ENCODE measurements around the gene KRT84. TPM values are rescaled to one million over a fixed set of nuclear protein-coding genes. Genes with fewer than 3 reads are reported as not detected.
A peak's percentile ranks its signal among the peaks of the same experiment; 100 is the strongest.

KRT84 gene
- total RNA-seq, 2 donors from 2014 or later = not detected

DNA sequence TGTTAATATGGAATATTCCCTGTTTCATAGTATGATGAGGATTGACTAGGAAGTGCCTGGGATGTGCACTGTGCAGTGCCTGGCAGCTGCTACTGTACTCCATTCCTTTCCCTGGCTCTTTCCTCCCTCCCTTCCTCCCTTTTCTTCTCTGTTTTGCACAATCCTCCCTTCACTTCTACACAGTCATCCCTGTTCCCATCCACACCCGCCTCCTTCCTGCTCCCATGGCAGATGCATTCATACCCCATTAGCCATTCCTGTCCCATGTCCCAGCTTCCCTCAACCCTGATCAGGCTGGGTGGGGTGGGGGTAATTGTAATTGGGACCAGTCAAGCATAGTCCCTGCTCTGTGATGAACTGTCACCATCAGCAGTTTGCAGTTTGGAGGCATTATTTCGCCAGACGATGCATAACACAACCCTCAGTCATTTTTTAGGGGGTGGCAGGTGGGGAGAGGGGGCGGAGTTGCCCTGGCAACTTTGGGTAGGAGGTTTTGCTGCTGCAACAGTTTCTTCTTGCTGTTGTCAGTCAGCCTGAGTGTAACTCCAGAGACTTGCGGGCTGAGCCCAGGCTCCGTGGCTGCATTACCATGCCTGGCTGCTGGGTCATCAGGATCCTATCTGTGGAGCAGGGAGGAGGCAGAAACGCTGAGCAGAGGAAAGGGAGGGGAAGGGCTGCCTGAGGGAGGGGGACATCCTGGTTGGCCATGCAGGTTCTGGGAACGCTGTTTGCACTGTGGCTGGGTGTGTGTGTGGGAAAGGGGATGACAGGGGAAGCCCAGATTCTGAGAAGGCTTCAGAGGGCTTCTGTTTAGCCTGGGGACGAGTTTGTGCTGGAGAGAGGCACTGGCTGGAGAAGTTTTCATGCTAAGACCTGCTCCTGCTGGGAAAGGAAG is 4.1 kb upstream of the KRT84 start:
- Mint-ChIP-seq H3K27me3 (peaks cover 0 to 8% of the 10 kb centered on the region in 2 donors), H3K4me3 (no peak overlapping the region), H3K36me3 (no peaks in the 10 kb centered on the region), H3K4me1 (ENCODE audit: low read depth in 2 of 2) (no peaks in the 10 kb centered on the region), H3K9me3 (no peaks in the 10 kb centered on the region), H3K27ac (no peak overlapping the region)
- DNase-seq (ENCODE audit: low spot score) (no peak), ATAC-seq (no peak)

GRCh38 chr12:52387859-52388258 is 2.4 kb upstream of the KRT84 start:
- H3K27ac Mint-ChIP-seq = no peak overlapping the region
- peaks cover 0 to 11% of the 10 kb centered on the region in 2 donors for H3K27me3 Mint-ChIP-seq
- H3K36me3 Mint-ChIP-seq = no peaks in the 10 kb centered on the region
- DNase-seq (ENCODE audit: low spot score) (no peak), ATAC-seq (no peak)
- peaks cover 3% of the 10 kb centered on the region in 2 donors for H3K4me1 Mint-ChIP-seq (ENCODE audit: low read depth in 2 of 2)
- no peaks in the 10 kb centered on the region for H3K9me3 Mint-ChIP-seq
- H3K4me3 Mint-ChIP-seq = no peak overlapping the region

DNA sequence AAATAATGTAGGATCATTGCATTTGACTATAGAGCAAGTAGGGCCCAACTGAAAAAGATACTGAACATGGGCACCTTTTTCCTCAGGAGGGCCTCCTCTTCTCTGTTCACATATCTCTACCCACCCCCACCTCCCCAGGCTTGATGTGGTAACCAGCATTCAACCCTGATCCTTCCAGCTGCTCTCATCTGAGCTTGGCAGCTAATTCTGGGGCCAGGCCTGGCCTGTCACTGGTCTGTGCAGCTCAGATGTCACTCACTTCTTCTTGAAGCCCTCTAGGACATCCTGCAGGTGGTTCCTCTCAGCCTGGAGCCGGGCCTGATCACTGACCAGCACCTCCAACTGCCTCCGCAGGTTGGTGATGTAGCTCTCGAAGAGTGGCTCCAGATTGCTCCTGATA is 2.1 kb downstream of the KRT84 start:
- DNase-seq (ENCODE audit: low spot score) (no peak), ATAC-seq (no peak)
- Mint-ChIP-seq H3K36me3 (no peaks in the 10 kb centered on the region), H3K9me3 (no peaks in the 10 kb centered on the region), H3K4me3 (no peak overlapping the region), H3K4me1 (ENCODE audit: low read depth in 2 of 2) (peaks cover 6% of the 10 kb centered on the region in 2 donors), H3K27ac (no peak overlapping the region), H3K27me3 (peaks cover 0 to 12% of the 10 kb centered on the region in 2 donors)

DNA sequence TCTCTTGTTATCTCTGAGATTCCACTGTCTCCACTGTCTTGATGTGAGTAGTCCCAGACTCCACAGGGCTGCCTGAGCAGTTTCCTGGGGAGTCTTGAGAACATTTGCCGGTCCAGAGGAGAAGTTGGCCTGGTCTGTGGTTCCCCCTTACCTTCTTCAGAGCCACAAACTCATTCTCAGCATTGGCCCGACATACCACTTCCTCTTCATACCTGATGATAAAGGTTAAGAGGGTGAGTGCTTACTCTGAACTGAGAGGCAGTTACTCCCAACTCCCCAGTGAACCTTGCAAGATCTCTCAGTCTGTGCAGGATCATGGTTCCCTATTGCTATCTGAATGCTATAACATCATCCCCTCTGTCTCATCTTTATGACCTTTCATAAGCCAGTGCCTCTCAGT is 2.6 kb downstream of the KRT84 start:
- H3K9me3 Mint-ChIP-seq = no peaks in the 10 kb centered on the region
- H3K27ac Mint-ChIP-seq = no peak overlapping the region
- no peak for ATAC-seq
- H3K4me3 Mint-ChIP-seq = no peak overlapping the region
- H3K27me3 Mint-ChIP-seq = peaks cover 0 to 12% of the 10 kb centered on the region in 2 donors
- peaks cover 6% of the 10 kb centered on the region in 2 donors for H3K4me1 Mint-ChIP-seq (ENCODE audit: low read depth in 2 of 2)
- H3K36me3 Mint-ChIP-seq = no peaks in the 10 kb centered on the region
- DNase-seq (ENCODE audit: low spot score) = no peak

- H3K27me3 Mint-ChIP-seq = peaks cover 0 to 19% of the 10 kb centered on the region in 2 donors
Observed at GRCh38 chr12:52381206-52381605, 4.2 kb downstream of the KRT84 start.

GRCh38 chr12:52380271-52380694 is 5.2 kb downstream of the KRT84 start:
- Mint-ChIP-seq H3K4me3 (no peak overlapping the region), H3K27me3 (peaks cover 0 to 19% of the 10 kb centered on the region in 2 donors), H3K4me1 (ENCODE audit: low read depth in 2 of 2) (peaks cover 6% of the 10 kb centered on the region in 2 donors), H3K9me3 (no peaks in the 10 kb centered on the region), H3K36me3 (no peaks in the 10 kb centered on the region), H3K27ac (no peak overlapping the region)
- no peak for DNase-seq (ENCODE audit: low spot score)
- ATAC-seq = no peak

More at GRCh38 chr12:52381206-52381605, 4.2 kb downstream of the KRT84 start:
- peak overlapping the region in 1 of 2 donors; percentile 7 for H3K27ac Mint-ChIP-seq
- peaks cover 6% of the 10 kb centered on the region in 2 donors for H3K4me1 Mint-ChIP-seq (ENCODE audit: low read depth in 2 of 2)
- H3K36me3 Mint-ChIP-seq = no peaks in the 10 kb centered on the region
- no peak overlapping the region for H3K4me3 Mint-ChIP-seq
- no peak for ATAC-seq
- no peak for DNase-seq (ENCODE audit: low spot score)
- H3K9me3 Mint-ChIP-seq = no peaks in the 10 kb centered on the region

DNA sequence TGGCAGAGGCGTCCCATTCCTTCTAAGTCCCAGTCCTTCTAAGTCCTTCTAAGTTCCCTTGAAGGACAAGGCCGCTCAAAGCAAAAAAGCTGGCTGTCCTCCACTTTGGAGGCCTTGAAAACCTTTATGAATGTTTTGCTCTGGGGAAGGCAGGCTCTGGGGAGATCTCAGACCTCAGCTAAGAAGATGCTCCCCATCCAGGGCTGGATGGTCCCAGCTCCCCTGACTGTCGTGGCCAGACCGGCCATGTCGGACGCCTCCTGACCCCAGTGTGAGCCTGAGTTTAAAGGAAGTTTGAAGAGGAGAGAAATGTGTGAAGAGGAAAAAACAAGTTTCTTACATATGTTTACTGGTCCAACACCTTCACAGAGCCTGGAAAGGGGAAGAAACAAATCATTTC is 5.9 kb downstream of the KRT84 start:
- H3K4me1 Mint-ChIP-seq (ENCODE audit: low read depth in 2 of 2) = peaks cover 6% of the 10 kb centered on the region in 2 donors
- H3K27ac Mint-ChIP-seq = no peak overlapping the region
- no peaks in the 10 kb centered on the region for H3K36me3 Mint-ChIP-seq
- ATAC-seq = no peak
- H3K9me3 Mint-ChIP-seq = no peaks in the 10 kb centered on the region
- no peak for DNase-seq (ENCODE audit: low spot score)
- H3K4me3 Mint-ChIP-seq = no peak overlapping the region
- H3K27me3 Mint-ChIP-seq = peaks cover 0 to 19% of the 10 kb centered on the region in 2 donors

- no peak overlapping the region for H3K4me3 Mint-ChIP-seq
- DNase-seq (ENCODE audit: low spot score) (no peak), ATAC-seq (no peak)
- no peaks in the 10 kb centered on the region for H3K9me3 Mint-ChIP-seq
- peaks cover 0 to 19% of the 10 kb centered on the region in 2 donors for H3K27me3 Mint-ChIP-seq
- no peak overlapping the region for H3K27ac Mint-ChIP-seq
- peaks cover 4% of the 10 kb centered on the region for H3K36me3 Mint-ChIP-seq
- peaks cover 5% of the 10 kb centered on the region in 2 donors for H3K4me1 Mint-ChIP-seq (ENCODE audit: low read depth in 2 of 2)
Observed at GRCh38 chr12:52378091-52378490, 7.4 kb downstream of the KRT84 start.

DNA sequence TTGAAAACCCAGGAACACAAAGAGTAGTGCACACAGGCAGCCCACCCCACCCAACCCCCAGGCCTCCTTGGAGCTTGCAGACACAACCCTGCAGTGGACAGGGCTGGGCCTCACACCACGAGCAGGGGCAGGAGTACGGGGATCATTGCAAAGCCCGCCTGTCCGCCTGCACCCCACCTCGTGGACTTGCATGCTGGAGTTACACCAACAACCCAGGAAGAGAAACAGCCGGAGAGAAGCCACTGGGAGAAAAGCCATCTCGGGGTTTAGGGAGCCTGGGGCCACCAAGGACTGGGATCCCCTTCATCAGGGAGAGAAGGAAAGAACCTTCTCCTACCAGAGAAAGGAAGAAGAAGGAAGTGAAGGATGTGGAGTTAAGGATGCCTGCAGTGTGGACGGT is 8.2 kb downstream of the KRT84 start:
- H3K27me3 Mint-ChIP-seq = peaks cover under 1 to 17% of the 10 kb centered on the region in 2 donors
- H3K36me3 Mint-ChIP-seq = peaks cover 4% of the 10 kb centered on the region
- no peaks in the 10 kb centered on the region for H3K4me1 Mint-ChIP-seq (ENCODE audit: low read depth in 2 of 2)
- no peak overlapping the region for H3K27ac Mint-ChIP-seq
- H3K9me3 Mint-ChIP-seq = no peaks in the 10 kb centered on the region
- no peak for ATAC-seq
- H3K4me3 Mint-ChIP-seq = no peak overlapping the region
- no peak for DNase-seq (ENCODE audit: low spot score)

GRCh38 chr12:52372216-52373154 is 13.0 kb downstream of the KRT84 start:
- peak in 1 of 2 donors; percentile 62 for ATAC-seq
- H3K36me3 Mint-ChIP-seq = peaks cover 4% of the 10 kb centered on the region
- H3K4me1 Mint-ChIP-seq (ENCODE audit: low read depth in 2 of 2) = no peaks in the 10 kb centered on the region
- H3K4me3 Mint-ChIP-seq = no peak overlapping the region
- no peak overlapping the region for H3K27ac Mint-ChIP-seq
- DNase-seq (ENCODE audit: low spot score) = peak; percentile 67
- peaks cover 32 to 33% of the 10 kb centered on the region in 2 donors for H3K27me3 Mint-ChIP-seq
- no peaks in the 10 kb centered on the region for H3K9me3 Mint-ChIP-seq

DNA sequence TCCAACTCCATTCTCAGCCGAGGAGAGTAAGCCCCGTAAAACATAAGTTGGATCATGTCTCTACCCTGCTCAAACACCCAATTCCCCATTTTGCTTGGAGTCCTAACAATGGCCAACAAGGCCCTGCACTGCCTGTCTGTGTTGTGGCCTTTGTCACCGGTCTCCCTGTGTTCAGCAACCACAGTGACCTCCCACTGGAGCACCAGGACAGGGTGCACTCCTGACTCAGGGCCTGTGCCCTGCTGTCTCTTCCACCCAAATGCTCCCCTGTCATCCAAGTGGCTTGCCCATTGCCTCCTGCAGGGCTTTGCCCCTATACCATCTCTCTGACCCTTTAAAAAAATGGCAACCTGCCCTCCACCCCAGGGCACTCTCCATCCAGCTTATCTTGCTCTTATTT is 13.7 kb downstream of the KRT84 start:
- Mint-ChIP-seq H3K27me3 (peaks cover 30 to 33% of the 10 kb centered on the region in 2 donors), H3K9me3 (no peaks in the 10 kb centered on the region), H3K36me3 (peaks cover 4% of the 10 kb centered on the region), H3K4me3 (no peak overlapping the region), H3K27ac (no peak overlapping the region), H3K4me1 (ENCODE audit: low read depth in 2 of 2) (no peaks in the 10 kb centered on the region)
- DNase-seq (ENCODE audit: low spot score) (peak; percentile 29), ATAC-seq (no peak)

DNA sequence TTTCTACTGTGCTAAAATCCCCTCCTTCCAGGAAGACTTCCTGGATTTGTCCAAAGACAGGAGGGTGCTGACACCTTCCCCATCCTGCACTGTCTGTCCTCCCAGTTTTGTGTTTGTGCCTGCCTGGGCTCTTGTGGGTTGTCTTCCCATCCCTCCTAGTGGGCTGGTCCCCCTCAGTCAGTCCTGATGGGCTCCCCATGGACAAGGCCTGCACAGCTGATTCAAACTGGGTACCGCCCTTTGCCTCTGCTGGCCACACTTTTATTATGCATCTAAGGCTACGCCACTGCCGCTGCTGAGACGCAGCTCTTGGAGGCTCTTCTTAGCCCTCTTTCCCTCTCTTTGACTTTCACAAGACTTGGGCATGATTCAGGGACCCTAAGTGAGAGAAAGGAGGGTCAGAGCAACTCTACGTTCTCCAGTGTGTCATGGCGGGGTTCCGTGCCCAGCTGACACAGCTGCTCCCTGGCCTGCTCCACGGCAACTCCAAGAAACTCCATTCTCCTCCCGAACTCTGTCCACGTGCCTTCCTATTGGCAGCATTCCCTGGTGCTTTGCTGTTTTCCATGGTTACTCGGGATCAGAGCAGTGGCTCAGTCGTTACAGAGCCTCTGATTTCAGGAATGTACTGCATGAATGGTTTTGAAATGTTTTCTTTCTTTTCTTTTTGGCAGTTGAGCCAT is 14.4 kb downstream of the KRT84 start:
- H3K27ac Mint-ChIP-seq = no peak overlapping the region
- DNase-seq (ENCODE audit: low spot score) (peak; percentile 22), ATAC-seq (no peak)
- H3K4me1 Mint-ChIP-seq (ENCODE audit: low read depth in 2 of 2) = no peaks in the 10 kb centered on the region
- H3K4me3 Mint-ChIP-seq = no peak overlapping the region
- H3K9me3 Mint-ChIP-seq = no peaks in the 10 kb centered on the region
- peaks cover 4% of the 10 kb centered on the region for H3K36me3 Mint-ChIP-seq
- peaks cover 30 to 33% of the 10 kb centered on the region in 2 donors for H3K27me3 Mint-ChIP-seq

- Mint-ChIP-seq H3K36me3 (peaks cover 4% of the 10 kb centered on the region), H3K4me3 (no peak overlapping the region), H3K9me3 (no peaks in the 10 kb centered on the region), H3K27me3 (peaks cover 32 to 34% of the 10 kb centered on the region in 2 donors), H3K27ac (no peak overlapping the region), H3K4me1 (ENCODE audit: low read depth in 2 of 2) (no peaks in the 10 kb centered on the region)
- ATAC-seq (peak in 1 of 2 donors; percentile 5), DNase-seq (ENCODE audit: low spot score) (peak; percentile 50)
Observed at GRCh38 chr12:52369809-52370208, 15.6 kb downstream of the KRT84 start.

Data from natural killer cell treated with Interleukin-12 subunit alpha and Interleukin-12 subunit beta and Interleukin-15 and Interleukin-18, amount 100 ng/mL, for 72 hours (primary cell).